ENCODE results near the gene TP73.

DNA sequence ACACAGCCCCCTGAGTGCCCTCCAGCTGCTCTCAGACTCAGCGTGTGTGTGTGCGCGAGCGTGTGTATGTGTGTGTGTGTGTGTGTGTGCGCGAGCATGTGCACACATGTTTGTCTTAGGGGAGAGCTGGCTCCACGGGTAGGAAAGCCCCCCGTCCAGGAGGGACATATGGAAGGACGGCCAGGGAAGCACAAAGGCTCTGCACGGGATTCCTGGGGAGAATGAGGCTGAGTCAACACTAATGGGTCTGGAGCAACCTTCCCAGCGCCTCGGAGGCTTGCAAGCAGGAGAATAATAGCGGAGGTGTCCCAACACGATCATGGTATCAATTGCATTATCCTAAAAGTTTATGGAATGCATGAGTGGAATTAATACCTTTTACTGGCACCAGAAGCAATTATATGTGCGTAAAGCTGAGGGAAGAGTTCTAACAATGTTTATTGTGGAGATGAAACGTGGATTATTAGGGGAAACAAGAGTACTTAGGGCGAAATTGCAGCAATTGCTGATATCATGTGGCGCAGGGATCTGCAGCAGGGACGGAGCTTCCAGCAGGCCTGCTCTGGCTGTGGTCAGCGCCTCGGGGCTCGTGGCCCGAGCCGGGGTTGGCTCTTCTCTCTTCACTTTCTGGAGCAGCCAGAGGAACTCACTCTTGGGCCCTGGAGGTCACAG is 59.6 kb downstream of the TP73 start:
- TF ChIP-seq POLR2AphosphoS5 (IDR thresholded peaks at IDR 0.05; ENCODE audit: low read depth, low read length) (no peak), TAF1 (IDR thresholded peaks at IDR 0.05; ENCODE audit: borderline replicate concordance, insufficient read depth, low read length) (no peak)
- TF ChIP-seq, protein P1, sequence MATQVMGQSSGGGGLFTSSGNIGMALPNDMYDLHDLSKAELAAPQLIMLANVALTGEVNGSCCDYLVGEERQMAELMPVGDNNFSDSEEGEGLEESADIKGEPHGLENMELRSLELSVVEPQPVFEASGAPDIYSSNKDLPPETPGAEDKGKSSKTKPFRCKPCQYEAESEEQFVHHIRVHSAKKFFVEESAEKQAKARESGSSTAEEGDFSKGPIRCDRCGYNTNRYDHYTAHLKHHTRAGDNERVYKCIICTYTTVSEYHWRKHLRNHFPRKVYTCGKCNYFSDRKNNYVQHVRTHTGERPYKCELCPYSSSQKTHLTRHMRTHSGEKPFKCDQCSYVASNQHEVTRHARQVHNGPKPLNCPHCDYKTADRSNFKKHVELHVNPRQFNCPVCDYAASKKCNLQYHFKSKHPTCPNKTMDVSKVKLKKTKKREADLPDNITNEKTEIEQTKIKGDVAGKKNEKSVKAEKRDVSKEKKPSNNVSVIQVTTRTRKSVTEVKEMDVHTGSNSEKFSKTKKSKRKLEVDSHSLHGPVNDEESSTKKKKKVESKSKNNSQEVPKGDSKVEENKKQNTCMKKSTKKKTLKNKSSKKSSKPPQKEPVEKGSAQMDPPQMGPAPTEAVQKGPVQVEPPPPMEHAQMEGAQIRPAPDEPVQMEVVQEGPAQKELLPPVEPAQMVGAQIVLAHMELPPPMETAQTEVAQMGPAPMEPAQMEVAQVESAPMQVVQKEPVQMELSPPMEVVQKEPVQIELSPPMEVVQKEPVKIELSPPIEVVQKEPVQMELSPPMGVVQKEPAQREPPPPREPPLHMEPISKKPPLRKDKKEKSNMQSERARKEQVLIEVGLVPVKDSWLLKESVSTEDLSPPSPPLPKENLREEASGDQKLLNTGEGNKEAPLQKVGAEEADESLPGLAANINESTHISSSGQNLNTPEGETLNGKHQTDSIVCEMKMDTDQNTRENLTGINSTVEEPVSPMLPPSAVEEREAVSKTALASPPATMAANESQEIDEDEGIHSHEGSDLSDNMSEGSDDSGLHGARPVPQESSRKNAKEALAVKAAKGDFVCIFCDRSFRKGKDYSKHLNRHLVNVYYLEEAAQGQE (IDR thresholded peaks at IDR 0.05; ENCODE audit: insufficient read depth in 1 of 2, low read depth in 2 of 2, low read length in 2 of 2) = no peak
